OCI-LY3 (cell line): Measurements from ENCODE around the gene MPPED1.

Experiments used
- H2AFZ ChIP-seq: fragments of 200-600, 300-600 bp; shearing (Covaris generic); 2 replicates; pipeline ENCODE4 v1.6.0; 2014; ENCODE audit warnings: antibody characterized with exemption, low read depth, low read length
- H3K27ac ChIP-seq: fragments of 200-600, 300-600 bp; sonication (generic); 2 replicates; pipeline ENCODE4 v1.5.1; 2014; ENCODE audit warnings: mild to moderate bottlenecking, low read length, moderate library complexity, mixed read lengths
- H3K27me3 ChIP-seq: fragments of 200-600, 300-600 bp; sonication (generic); 2 replicates; pipeline ENCODE4 v1.6.1; 2014; ENCODE audit warnings: low read depth, low read length, mixed read lengths
- H3K36me3 ChIP-seq: fragments of 200-600, 300-600 bp; sonication (generic); replicated peaks from 2 replicates; pipeline ENCODE3; 2014; ENCODE audit warnings: low read depth, low read length, mixed read lengths
- H3K4me1 ChIP-seq: fragments of 300-600, 200-600 bp; sonication (generic); 2 replicates; pipeline ENCODE4 v1.6.1; 2014; ENCODE audit warnings: low read length, mixed read lengths
- H3K4me2 ChIP-seq: fragments of 200-600, 300-600 bp; sonication (generic); 2 replicates; pipeline ENCODE4 v1.6.1; 2014; ENCODE audit warnings: low read length, mixed read lengths
- H3K4me3 ChIP-seq: fragments of 300-600, 200-600 bp; sonication (generic); 2 replicates; pipeline ENCODE4 v1.5.1; 2014; ENCODE audit warnings: antibody characterized with exemption, mild to moderate bottlenecking, low read length, moderate library complexity
- H3K79me2 ChIP-seq: fragments of 300-600, 200-600 bp; shearing (Covaris generic); 2 replicates; pipeline ENCODE4 v1.6.1; 2014; ENCODE audit warnings: mild to moderate bottlenecking, low read length, mixed read lengths
- H3K9ac ChIP-seq: fragments of 300-600, 200-600 bp; shearing (Covaris generic); 2 replicates; pipeline ENCODE4 v1.6.0; 2014; ENCODE audit warnings: mild to moderate bottlenecking, low read length, moderate library complexity
- H3K9me3 ChIP-seq: fragments of 200-600, 300-600 bp; shearing (Covaris generic); 2 replicates; pipeline ENCODE4 v1.6.1; 2014; ENCODE audit warnings: low read length, mixed read lengths; ENCODE audit not compliant: insufficient read depth
- H4K20me1 ChIP-seq: fragments of 200-600, 300-600 bp; sonication (generic); 2 replicates; pipeline ENCODE4 v1.6.1; 2016; ENCODE audit warnings: low read length, mixed read lengths; ENCODE audit not compliant: insufficient read depth
- EZH2phosphoT487 ChIP-seq: fragments of 200-600 bp; shearing (Covaris generic); IDR thresholded peaks from 2 replicates; pipeline ENCODE4 v1.6.1; 2018; ENCODE audit warnings: antibody characterized with exemption, mixed run types, low read depth
- TF ChIP-seq, protein P1 (sequence below): fragments of 200-600, 300-600 bp; sonication (generic); IDR thresholded peaks from 2 replicates; pipeline ENCODE4 v1.5.1; 2014; ENCODE audit warnings: antibody characterized with exemption, low read length, low read depth

MPPED1 gene

DNA sequence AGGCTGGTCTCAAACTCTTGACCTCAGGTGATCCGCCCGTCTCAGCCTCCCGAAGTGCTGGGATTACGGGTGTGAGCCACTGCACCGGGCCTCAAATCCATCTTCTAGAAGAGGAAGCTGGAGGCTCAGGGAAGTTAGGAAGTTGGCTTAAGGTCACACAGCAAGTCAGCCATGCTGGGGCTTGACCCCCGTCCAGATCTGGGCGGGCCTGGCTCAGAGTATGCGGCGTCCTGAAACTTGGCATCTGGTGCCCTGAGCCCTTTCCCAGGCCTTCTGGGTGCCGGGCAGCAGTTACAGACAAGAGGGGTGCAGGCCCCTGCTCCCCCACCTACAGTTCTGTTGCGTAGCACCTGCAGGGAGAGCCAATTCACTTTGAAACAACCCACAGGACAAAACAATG lies 11.2 kb downstream of the MPPED1 start:
- no peaks in the 10 kb centered on the region for H3K36me3 ChIP-seq

DNA sequence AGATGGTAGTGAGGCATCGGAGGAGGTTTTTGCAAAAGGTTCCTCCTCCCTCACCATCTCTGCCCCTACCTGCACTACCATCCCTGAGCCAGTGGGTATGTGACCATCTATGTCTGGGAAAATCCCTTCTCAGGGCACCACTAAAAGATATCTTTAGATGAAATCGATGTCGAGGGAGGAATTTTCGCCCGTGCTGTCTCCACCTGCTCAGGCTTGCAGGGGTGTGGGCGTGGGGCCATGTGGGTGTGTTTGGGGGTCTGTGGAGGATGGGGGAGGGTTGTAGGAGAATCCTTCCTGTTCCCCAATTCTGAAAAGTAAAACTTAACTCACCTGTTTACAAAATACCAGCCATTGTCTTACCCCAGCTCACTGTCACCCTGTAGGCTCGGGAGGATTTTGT lies 12.4 kb downstream of the MPPED1 start:
- H3K79me2 ChIP-seq = no peaks in the 10 kb centered on the region
- H3K4me2 ChIP-seq = no peak overlapping the region
- H3K4me3 ChIP-seq = no peak overlapping the region
- H2AFZ ChIP-seq = no peak overlapping the region
- TF ChIP-seq, protein P1, sequence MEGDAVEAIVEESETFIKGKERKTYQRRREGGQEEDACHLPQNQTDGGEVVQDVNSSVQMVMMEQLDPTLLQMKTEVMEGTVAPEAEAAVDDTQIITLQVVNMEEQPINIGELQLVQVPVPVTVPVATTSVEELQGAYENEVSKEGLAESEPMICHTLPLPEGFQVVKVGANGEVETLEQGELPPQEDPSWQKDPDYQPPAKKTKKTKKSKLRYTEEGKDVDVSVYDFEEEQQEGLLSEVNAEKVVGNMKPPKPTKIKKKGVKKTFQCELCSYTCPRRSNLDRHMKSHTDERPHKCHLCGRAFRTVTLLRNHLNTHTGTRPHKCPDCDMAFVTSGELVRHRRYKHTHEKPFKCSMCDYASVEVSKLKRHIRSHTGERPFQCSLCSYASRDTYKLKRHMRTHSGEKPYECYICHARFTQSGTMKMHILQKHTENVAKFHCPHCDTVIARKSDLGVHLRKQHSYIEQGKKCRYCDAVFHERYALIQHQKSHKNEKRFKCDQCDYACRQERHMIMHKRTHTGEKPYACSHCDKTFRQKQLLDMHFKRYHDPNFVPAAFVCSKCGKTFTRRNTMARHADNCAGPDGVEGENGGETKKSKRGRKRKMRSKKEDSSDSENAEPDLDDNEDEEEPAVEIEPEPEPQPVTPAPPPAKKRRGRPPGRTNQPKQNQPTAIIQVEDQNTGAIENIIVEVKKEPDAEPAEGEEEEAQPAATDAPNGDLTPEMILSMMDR = no peak
- TF ChIP-seq EZH2phosphoT487 = no peak
- H4K20me1 ChIP-seq = no peaks in the 10 kb centered on the region
- no peaks in the 10 kb centered on the region for H3K9me3 ChIP-seq
- peaks cover 4% of the 10 kb centered on the region; the same call in 1 of the 2 replicates for H3K27me3 ChIP-seq
- no peak overlapping the region for H3K27ac ChIP-seq
- H3K36me3 ChIP-seq = no peaks in the 10 kb centered on the region
- no peaks in the 10 kb centered on the region for H3K4me1 ChIP-seq
- H3K9ac ChIP-seq = no peak overlapping the region

More for the DNA sequence above, 11.2 kb downstream of the MPPED1 start:
- TF ChIP-seq, protein P1 = no peak
- no peaks in the 10 kb centered on the region for H4K20me1 ChIP-seq
- no peak overlapping the region for H3K4me2 ChIP-seq
- no peak overlapping the region for H2AFZ ChIP-seq
- no peaks in the 10 kb centered on the region for H3K79me2 ChIP-seq
- no peak overlapping the region for H3K4me3 ChIP-seq
- H3K4me1 ChIP-seq = no peaks in the 10 kb centered on the region
- no peak overlapping the region for H3K27ac ChIP-seq
- no peaks in the 10 kb centered on the region for H3K9me3 ChIP-seq
- H3K9ac ChIP-seq = no peak overlapping the region
- H3K27me3 ChIP-seq = peaks cover 4% of the 10 kb centered on the region; the same call in 1 of the 2 replicates

DNA sequence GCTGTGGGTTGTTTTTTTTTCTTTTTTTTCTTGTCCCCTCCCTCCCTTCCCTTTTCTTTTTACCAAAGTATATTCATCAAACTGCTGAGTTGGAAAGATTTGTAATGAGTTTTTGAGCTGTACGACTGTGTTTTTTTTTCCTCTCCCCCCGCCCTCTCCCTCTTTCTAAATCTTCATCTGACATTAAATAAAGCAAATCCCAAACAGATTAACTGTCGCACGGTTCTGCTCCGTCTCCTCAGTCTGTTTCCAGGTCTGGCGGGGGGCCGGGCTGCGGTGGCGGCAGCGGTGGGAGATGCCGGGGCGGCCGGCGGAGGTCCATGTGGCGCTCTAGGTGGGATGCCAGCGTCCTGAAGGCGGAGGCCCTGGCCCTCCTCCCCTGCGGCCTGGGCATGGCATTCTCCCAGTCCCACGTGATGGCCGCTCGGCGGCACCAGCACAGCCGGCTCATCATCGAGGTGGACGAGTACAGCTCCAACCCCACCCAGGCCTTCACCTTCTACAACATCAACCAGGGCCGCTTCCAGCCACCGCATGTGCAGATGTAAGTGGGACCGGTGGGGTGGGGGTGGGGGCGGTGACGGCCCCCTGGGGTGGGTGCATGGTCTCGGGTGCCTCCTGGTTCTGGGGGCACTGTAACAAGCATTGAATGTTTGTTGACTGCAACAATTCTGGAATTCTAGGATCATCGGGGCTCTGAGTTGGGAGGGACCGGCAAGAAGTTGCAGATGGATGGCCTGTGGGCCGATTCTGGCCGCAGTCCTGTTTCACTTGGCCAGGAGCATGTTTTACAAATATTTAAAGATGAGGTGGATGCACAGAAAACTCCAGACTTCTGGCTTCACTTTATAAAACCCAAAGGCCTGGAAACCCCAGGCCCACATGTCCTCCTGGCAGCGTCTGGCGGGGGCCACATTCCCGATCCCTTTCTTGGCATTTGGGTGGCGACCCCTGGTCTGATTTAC lies 13.1 kb downstream of the MPPED1 start:
- no peak overlapping the region for H3K27ac ChIP-seq
- H3K27me3 ChIP-seq = peaks cover 4% of the 10 kb centered on the region; the same call in 1 of the 2 replicates
- H2AFZ ChIP-seq = no peak overlapping the region
- no peaks in the 10 kb centered on the region for H3K4me1 ChIP-seq
- no peak overlapping the region for H3K9ac ChIP-seq
- H3K9me3 ChIP-seq = no peaks in the 10 kb centered on the region
- no peak for TF ChIP-seq EZH2phosphoT487
- H3K36me3 ChIP-seq = no peaks in the 10 kb centered on the region
- H3K4me2 ChIP-seq = no peak overlapping the region
- no peaks in the 10 kb centered on the region for H3K79me2 ChIP-seq
- H4K20me1 ChIP-seq = no peaks in the 10 kb centered on the region
- H3K4me3 ChIP-seq = no peak overlapping the region

DNA sequence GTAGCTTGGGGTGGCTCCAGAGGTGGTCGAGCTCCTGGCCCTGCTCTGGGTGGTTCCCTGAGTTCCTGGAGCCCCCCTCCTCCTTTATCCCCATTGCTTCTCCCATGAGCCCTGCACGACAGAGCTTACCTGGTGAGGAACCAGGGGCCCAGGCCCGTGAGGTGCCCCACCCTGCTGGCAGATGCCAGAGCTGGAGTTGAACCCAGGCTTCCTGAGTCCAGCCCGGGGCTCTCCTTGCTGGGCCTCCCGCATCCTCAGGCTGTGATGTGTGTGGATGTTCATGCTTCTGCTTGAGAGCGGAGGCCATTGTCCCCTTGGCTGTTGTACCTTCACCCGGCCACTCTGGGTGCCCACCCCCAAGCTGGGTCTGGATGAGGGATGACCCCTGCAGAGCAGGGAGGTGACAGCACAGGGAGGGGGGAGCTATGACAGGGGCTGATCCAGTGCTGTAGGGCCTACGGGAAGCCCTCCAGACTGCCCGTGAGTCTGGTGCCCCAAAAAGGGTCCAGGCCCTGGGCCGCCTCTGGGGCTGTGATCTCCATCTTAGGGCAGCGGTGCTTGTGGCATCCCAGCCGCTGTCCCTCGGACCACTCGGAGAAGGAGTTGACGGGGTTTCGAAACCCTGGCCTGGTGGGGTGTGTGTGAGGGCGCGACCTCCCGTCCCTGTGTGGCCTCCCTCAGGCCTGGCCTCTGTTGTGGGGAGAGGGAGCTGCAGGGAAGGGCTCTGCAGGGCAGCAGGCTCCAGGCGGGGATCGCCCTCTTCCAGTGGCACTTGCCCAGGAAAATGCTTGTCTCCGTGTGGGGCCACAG lies 14.4 kb downstream of the MPPED1 start:
- Histone ChIP-seq H4K20me1 (no peaks in the 10 kb centered on the region), H3K9me3 (no peaks in the 10 kb centered on the region), H3K79me2 (no peaks in the 10 kb centered on the region), H3K9ac (no peak overlapping the region), H3K4me2 (no peak overlapping the region), H3K27ac (no peak overlapping the region), H3K27me3 (peaks cover 7% of the 10 kb centered on the region), H2AFZ (no peak overlapping the region), H3K4me1 (no peaks in the 10 kb centered on the region), H3K36me3 (no peaks in the 10 kb centered on the region), H3K4me3 (no peak overlapping the region)
- no peak for TF ChIP-seq EZH2phosphoT487
- TF ChIP-seq, protein P1 = no peak
